IMR-90 (cell line): ENCODE measurements around the gene DDX42. TPM values are rescaled to one million over a fixed set of nuclear protein-coding genes. Genes with fewer than 3 reads are reported as not detected.

ENCODE experiments used
- ATAC-seq: fragments of 200-7000 bp; cut with Tn5 transposase; 2 replicates; pipeline ENCODE4 v1.9.1; 2020; ENCODE audit warnings: low read depth, mild to moderate bottlenecking, moderate library complexity
- BruUV-seq: library from RNA; stranded (reverse); fragments of 400-500 nt; replicated peaks from 2 replicates; lab custom pipeline; 2021; lab: Mats Ljungman, UMichigan
- CTCF ChIA-PET: fragments of 300-600 bp; formaldehyde crosslinking; extraction: SDS; loops from one replicate; lab custom pipeline; 2021; ENCODE audit warnings: antibody characterized with exemption; lab: Yijun Ruan, JAX
- POLR2A ChIA-PET: fragments of 300-600 bp; sonication (Branson Sonifier 250); formaldehyde crosslinking; loops from one replicate; lab custom pipeline; 2022; ENCODE audit warnings: antibody characterized with exemption; ENCODE audit not compliant: unreplicated experiment; lab: Charles Lee
- DNase-seq: peaks from one replicate; pipeline ENCODE4 v3.0.0; 2013
- H2AFZ ChIP-seq: replicated peaks from 2 replicates; pipeline ENCODE3; 2013; ENCODE audit warnings: low read length, mild to moderate bottlenecking; ENCODE audit not compliant: poor library complexity
- H2AK5ac ChIP-seq: 2 replicates; pipeline ENCODE4 v1.6.1; 2013; ENCODE audit warnings: low read depth, low read length, inconsistent platforms
- H2AK9ac ChIP-seq: replicated peaks from 2 replicates; pipeline ENCODE3; 2013; ENCODE audit warnings: mild to moderate bottlenecking, low read depth, low read length, moderate library complexity; ENCODE audit not compliant: poor library complexity
- H2BK120ac ChIP-seq: 2 replicates; pipeline ENCODE4 v1.6.1; 2013; ENCODE audit warnings: low read depth, low read length, inconsistent platforms
- H2BK15ac ChIP-seq: 3 replicates; pipeline ENCODE4 v1.6.1; 2013; ENCODE audit warnings: low read depth, low read length, inconsistent platforms
- H2BK20ac ChIP-seq: 2 replicates; pipeline ENCODE4 v1.6.1; 2013; ENCODE audit warnings: low read depth, mild to moderate bottlenecking, inconsistent platforms, low read length, moderate library complexity
- H2BK5ac ChIP-seq: 2 replicates; pipeline ENCODE4 v1.6.1; 2013; ENCODE audit warnings: mild to moderate bottlenecking, low read depth, low read length, inconsistent platforms; ENCODE audit not compliant: poor library complexity, severe bottlenecking
- H3K14ac ChIP-seq: replicated peaks from 2 replicates; pipeline ENCODE4 v1.6.1; 2013; ENCODE audit warnings: low read depth, low read length, inconsistent platforms
- H3K18ac ChIP-seq: 2 replicates; pipeline ENCODE4 v1.6.1; 2013; ENCODE audit warnings: low read depth, low read length, control low read depth
- H3K23ac ChIP-seq: 2 replicates; pipeline ENCODE4 v1.6.1; 2013; ENCODE audit warnings: low read depth, low read length, inconsistent platforms
- H3K27ac ChIP-seq: 2 replicates; pipeline ENCODE4 v1.5.1; 2013; ENCODE audit warnings: mild to moderate bottlenecking, control low read depth, low read length; ENCODE audit not compliant: insufficient read depth
- H3K27me3 ChIP-seq: 2 replicates; pipeline ENCODE4 v1.6.1; 2013; ENCODE audit warnings: low read length; ENCODE audit not compliant: control insufficient read depth, insufficient read depth
- H3K36me3 ChIP-seq: 2 replicates; pipeline ENCODE4 v1.6.1; 2013; ENCODE audit warnings: low read length, mixed read lengths; ENCODE audit not compliant: control insufficient read depth, insufficient read depth
- H3K4ac ChIP-seq: 2 replicates; pipeline ENCODE4 v1.6.1; 2013; ENCODE audit warnings: low read depth, low read length, inconsistent platforms
- H3K4me1 ChIP-seq: 2 replicates; pipeline ENCODE4 v1.6.1; 2013; ENCODE audit warnings: low read length, mixed read lengths; ENCODE audit not compliant: control insufficient read depth, insufficient read depth
- H3K4me2 ChIP-seq: 2 replicates; pipeline ENCODE4 v1.6.1; 2013; ENCODE audit warnings: low read depth, mild to moderate bottlenecking, control low read depth, low read length, moderate library complexity
- H3K4me3 ChIP-seq: 2 replicates; pipeline ENCODE4 v1.5.1; 2013; ENCODE audit warnings: low read depth, mild to moderate bottlenecking, control low read depth, low read length, moderate library complexity; ENCODE audit not compliant: insufficient read depth
- H3K56ac ChIP-seq: 2 replicates; pipeline ENCODE4 v1.6.1; 2013; ENCODE audit warnings: low read length, inconsistent platforms; ENCODE audit not compliant: insufficient read depth; ENCODE audit errors: extremely low read depth
- H3K79me1 ChIP-seq, 2 experiments: 2 replicates each; pipeline ENCODE4 v1.6.1; 2013; ENCODE audit warnings: low read length in 2 of 2, inconsistent platforms in 1 of 2, low read depth in 1 of 2
- H3K9ac ChIP-seq: 2 replicates; pipeline ENCODE4 v1.6.1; 2013; ENCODE audit warnings: low read depth, low read length, control low read depth
- H3K9me1 ChIP-seq: 2 replicates; pipeline ENCODE4 v1.6.1; 2013; ENCODE audit warnings: low read length, inconsistent platforms; ENCODE audit not compliant: insufficient read depth
- H3K9me3 ChIP-seq: 2 replicates; pipeline ENCODE4 v1.6.1; 2013; ENCODE audit warnings: low read length; ENCODE audit not compliant: control insufficient read depth, insufficient read depth
- H4K20me1 ChIP-seq: 2 replicates; pipeline ENCODE4 v1.6.1; 2013; ENCODE audit warnings: low read length, inconsistent platforms; ENCODE audit not compliant: insufficient read depth
- H4K5ac ChIP-seq: 2 replicates; pipeline ENCODE4 v1.6.1; 2013; ENCODE audit warnings: mild to moderate bottlenecking, low read depth, low read length, control low read depth
- H4K8ac ChIP-seq, 2 experiments: 2 replicates each; pipeline ENCODE4 v1.6.1; 2013; ENCODE audit warnings: low read depth in 2 of 2, low read length in 2 of 2, control low read depth in 1 of 2, inconsistent platforms in 1 of 2
- H4K91ac ChIP-seq: 2 replicates; pipeline ENCODE4 v1.6.1; 2013; ENCODE audit warnings: low read depth, low read length, inconsistent platforms; ENCODE audit not compliant: insufficient read depth
- MAFK ChIP-seq: IDR thresholded peaks from 2 replicates; pipeline ENCODE4 v1.6.1; 2012; ENCODE audit warnings: low read depth, low read length, improper control_type of control experiment
- MAZ ChIP-seq: IDR thresholded peaks from 2 replicates; pipeline ENCODE4 v1.6.1; 2012; ENCODE audit warnings: low read depth, mild to moderate bottlenecking, low read length, improper control_type of control experiment, moderate library complexity, borderline replicate concordance
- MXI1 ChIP-seq: IDR thresholded peaks from 2 replicates; pipeline ENCODE4 v1.6.1; 2012; ENCODE audit warnings: low read depth, mild to moderate bottlenecking, low read length, moderate library complexity, borderline replicate concordance
- SMC3 ChIP-seq: fragments of 150-350 bp; IDR thresholded peaks from 2 replicates; pipeline ENCODE4 v1.6.1; 2016; ENCODE audit warnings: low read depth, mild to moderate bottlenecking, antibody characterized with exemption, low read length, moderate library complexity
- WGBS, 2 experiments: methylation state at CpG; one replicate each; pipeline versions ENCODE4 v1.1.5 to v1.1.7; 2013; ENCODE audit warnings: missing lambda C conversion rate in 2 of 2; ENCODE audit not compliant: insufficient read length in 1 of 2; ENCODE audit errors: extremely low coverage in 2 of 2; 5-methylcytosine and 5-hydroxymethylcytosine counted together
- dilution Hi-C: fragments of 300-500 bp; cut with HindIII; formaldehyde crosslinking; loops from one replicate; pipeline ENCODE4 v1.14.3; 2018; ENCODE audit warnings: low sequenced_read_pairs; ENCODE audit not compliant: unreplicated experiment
- in situ Hi-C: fragments of 300-500 bp; cut with MboI; formaldehyde crosslinking; loops from 3 replicates; pipeline ENCODE4 v1.14.3; 2019; ENCODE audit warnings: low sequenced_read_pairs, inconsistent platforms, mixed read lengths
- intact Hi-C: fragments of 100-400 bp; cut with micrococcal nuclease; formaldehyde crosslinking; loops from 2 replicates; pipeline ENCODE4 v1.10.0; 2022
- polyA plus RNA-seq, 3 experiments: library from polyadenylated mRNA; depleted of rRNA; stranded (reverse); fragments of >200 nt; gene quantifications; 2 replicates each; pipeline ENCODE4 v1.2.3, GENCODE V29; 2012; ENCODE audit warnings: low replicate concordance in 1 of 3
- total RNA-seq: library from RNA; depleted of rRNA; stranded (reverse); fragments of >200 nt; gene quantifications from 2 replicates; pipeline ENCODE4 v1.2.3, GENCODE V29; 2012
- TF ChIP-seq, protein P1 (sequence below): fragments of 150-350 bp; IDR thresholded peaks from 2 replicates; pipeline ENCODE4 v1.6.1; 2017; ENCODE audit warnings: mild to moderate bottlenecking, antibody characterized with exemption, low read length, low read depth

Gene DDX42
- total and polyA plus RNA-seq, 2 of the 4 experiments (the other 2 are of a cell fraction), result 75.8 to 91.5 TPM

DNA sequence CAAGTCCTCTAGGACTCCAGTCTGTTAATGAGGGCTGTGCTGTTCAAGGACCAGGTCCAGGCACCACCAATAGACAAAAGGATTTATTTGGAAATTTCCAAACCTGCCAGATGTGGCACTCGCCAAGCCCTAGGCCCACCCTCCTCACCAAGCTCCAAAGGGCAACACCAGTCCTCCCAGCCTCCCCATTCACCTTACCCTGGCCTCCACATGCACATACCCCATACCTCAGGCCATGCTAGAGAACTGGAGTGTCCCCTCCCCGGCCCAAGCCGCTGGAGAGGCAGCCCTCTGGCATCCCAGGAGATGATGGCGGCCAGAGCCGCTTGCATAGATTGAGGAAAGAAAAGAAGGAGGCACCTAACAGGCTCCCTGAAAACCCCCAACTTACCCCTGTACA lies 58.0 kb downstream of the DDX42 start:
- H3K56ac ChIP-seq, result no peak overlapping the region
- no peak overlapping the region for H4K5ac ChIP-seq
- ATAC-seq (no peak), DNase-seq (no peak)
- no peaks in the 10 kb centered on the region for H3K9me1 ChIP-seq
- ChIA-PET CTCF (no interaction called here), POLR2A (no interaction called here)
- H3K9ac ChIP-seq, result no peak overlapping the region
- TF ChIP-seq MXI1 (no peak), MAZ (no peak), SMC3 (no peak), MAFK (no peak)
- TF ChIP-seq, protein P1, sequence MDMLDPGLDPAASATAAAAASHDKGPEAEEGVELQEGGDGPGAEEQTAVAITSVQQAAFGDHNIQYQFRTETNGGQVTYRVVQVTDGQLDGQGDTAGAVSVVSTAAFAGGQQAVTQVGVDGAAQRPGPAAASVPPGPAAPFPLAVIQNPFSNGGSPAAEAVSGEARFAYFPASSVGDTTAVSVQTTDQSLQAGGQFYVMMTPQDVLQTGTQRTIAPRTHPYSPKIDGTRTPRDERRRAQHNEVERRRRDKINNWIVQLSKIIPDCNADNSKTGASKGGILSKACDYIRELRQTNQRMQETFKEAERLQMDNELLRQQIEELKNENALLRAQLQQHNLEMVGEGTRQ, result no peak
- no peak overlapping the region for H3K14ac ChIP-seq
- peak overlapping the region; percentile 33 for H2AFZ ChIP-seq
- no peak overlapping the region for H2AK9ac ChIP-seq
- H3K4ac ChIP-seq, result no peak overlapping the region
- no peak overlapping the region for H3K18ac ChIP-seq
- H2BK20ac ChIP-seq, result no peak overlapping the region
- H3K27me3 ChIP-seq, result no peaks in the 10 kb centered on the region
- intact Hi-C loops (no loop called here), in situ Hi-C loops (no loop called here), dilution Hi-C loops (no loop called here)
- BruUV-seq, result no TSS peak
- no peak overlapping the region for H4K91ac ChIP-seq
- H3K23ac ChIP-seq, result no peak overlapping the region
- no peak overlapping the region for H2BK15ac ChIP-seq
- H2BK5ac ChIP-seq, result no peak overlapping the region
- H2AK5ac ChIP-seq, result no peak overlapping the region
- peaks cover 70% of the 10 kb centered on the region for H3K36me3 ChIP-seq
- no peak overlapping the region for H4K8ac ChIP-seq
- no peak overlapping the region for H3K27ac ChIP-seq
- H4K20me1 ChIP-seq, result peaks cover 41% of the 10 kb centered on the region
- peaks cover 30 to 74% of the 10 kb centered on the region in 2 experiments for H3K79me1 ChIP-seq
- no CpG with 5 or more reads among the region's 5 CpGs for WGBS, 2 experiments
- no peak overlapping the region for H3K4me3 ChIP-seq
- H2BK120ac ChIP-seq, result no peak overlapping the region
- peaks cover 1% of the 10 kb centered on the region; the same call in 1 of the 2 replicates for H3K4me1 ChIP-seq
- no peaks in the 10 kb centered on the region for H3K9me3 ChIP-seq
- no peak overlapping the region for H3K4me2 ChIP-seq
